Retinal pigment epithelial cell (primary cell): ENCODE results near the gene LTO1.
"Not testable (repeated sequence)": the region's sequence is repeated elsewhere in the genome, so short reads cannot be mapped to it uniquely, and the experiment has no call there.

Experiments
- DNase-seq: peaks from one replicate; pipeline ENCODE4 v3.0.0-alpha.2; 2010; ENCODE audit warnings: low read depth
- H3K4me3 ChIP-seq: 2 replicates; pipeline ENCODE4 v1.5.1; 2011; ENCODE audit warnings: mild to moderate bottlenecking, low read length, control low read depth, moderate library complexity
- TF ChIP-seq, protein P1 (sequence below): conservative IDR thresholded peaks from 2 replicates; pipeline ENCODE4 v1.5.1; 2011; ENCODE audit warnings: low read depth, low read length, control low read depth, inconsistent platforms

Gene LTO1

DNA sequence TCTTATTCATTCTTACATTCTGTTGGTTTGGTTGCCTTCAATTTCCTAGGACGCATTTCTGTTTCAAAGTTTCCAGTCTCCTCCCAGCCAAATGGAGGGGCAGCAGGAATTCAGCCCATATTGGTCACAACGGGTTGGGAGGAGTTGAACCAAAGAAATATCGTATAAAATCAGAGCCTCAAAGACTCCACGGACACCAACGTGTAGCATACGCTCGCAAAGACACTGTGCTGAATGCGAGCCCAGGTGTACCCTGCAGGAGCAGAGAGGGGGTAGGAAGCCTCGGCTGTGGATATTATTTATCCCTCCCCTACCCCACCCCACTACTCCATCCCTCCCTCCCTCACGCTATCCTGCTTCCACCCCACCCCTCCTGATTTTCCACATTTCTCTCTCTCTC, 49.7 kb downstream of the LTO1 start:
- no peak overlapping the region for H3K4me3 ChIP-seq
- TF ChIP-seq, protein P1, sequence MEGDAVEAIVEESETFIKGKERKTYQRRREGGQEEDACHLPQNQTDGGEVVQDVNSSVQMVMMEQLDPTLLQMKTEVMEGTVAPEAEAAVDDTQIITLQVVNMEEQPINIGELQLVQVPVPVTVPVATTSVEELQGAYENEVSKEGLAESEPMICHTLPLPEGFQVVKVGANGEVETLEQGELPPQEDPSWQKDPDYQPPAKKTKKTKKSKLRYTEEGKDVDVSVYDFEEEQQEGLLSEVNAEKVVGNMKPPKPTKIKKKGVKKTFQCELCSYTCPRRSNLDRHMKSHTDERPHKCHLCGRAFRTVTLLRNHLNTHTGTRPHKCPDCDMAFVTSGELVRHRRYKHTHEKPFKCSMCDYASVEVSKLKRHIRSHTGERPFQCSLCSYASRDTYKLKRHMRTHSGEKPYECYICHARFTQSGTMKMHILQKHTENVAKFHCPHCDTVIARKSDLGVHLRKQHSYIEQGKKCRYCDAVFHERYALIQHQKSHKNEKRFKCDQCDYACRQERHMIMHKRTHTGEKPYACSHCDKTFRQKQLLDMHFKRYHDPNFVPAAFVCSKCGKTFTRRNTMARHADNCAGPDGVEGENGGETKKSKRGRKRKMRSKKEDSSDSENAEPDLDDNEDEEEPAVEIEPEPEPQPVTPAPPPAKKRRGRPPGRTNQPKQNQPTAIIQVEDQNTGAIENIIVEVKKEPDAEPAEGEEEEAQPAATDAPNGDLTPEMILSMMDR, result no peak

GRCh38 chr11:69624293-69624692, 50.9 kb downstream of the LTO1 start:
- no peak overlapping the region for H3K4me3 ChIP-seq
- no peak for DNase-seq
- TF ChIP-seq, protein P1, result no peak

More for the DNA sequence above, 49.7 kb downstream of the LTO1 start:
- DNase-seq, result no peak

GRCh38 chr11:69622097-69622681, 53.0 kb downstream of the LTO1 start:
- not testable (repeated sequence) for DNase-seq, H3K4me3 ChIP-seq

GRCh38 chr11:69620683-69621290, 54.4 kb downstream of the LTO1 start:
- no peak overlapping the region for H3K4me3 ChIP-seq
- TF ChIP-seq, protein P1, result no peak

DNA sequence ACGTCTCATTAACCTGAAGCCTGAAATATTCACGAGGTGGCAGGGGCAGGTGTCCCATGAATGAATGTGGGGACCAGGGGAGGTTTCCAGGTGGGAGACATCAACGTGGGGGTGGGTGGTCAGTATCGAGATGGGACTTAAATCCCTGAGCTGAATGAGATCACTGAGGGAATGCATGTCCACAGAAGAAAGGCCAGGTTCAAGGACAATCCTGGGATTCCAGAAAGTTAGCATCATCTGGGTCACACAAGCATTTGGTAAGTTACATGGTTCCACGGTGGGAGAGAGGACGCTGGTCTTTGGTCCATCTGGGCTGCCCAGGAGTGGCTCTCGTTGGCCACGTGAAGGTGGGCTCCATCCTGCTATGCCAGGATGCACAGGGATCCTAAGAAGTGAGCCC, 56.9 kb downstream of the LTO1 start:
- H3K4me3 ChIP-seq, result no peak overlapping the region
- TF ChIP-seq, protein P1, result no peak
- no peak for DNase-seq

More at GRCh38 chr11:69620683-69621290, 54.4 kb downstream of the LTO1 start:
- no peak for DNase-seq

- DNase-seq, result no peak
- TF ChIP-seq, protein P1, result no peak
- no peak overlapping the region for H3K4me3 ChIP-seq
Measured at GRCh38 chr11:69617682-69618081, 57.5 kb downstream of the LTO1 start.

DNA sequence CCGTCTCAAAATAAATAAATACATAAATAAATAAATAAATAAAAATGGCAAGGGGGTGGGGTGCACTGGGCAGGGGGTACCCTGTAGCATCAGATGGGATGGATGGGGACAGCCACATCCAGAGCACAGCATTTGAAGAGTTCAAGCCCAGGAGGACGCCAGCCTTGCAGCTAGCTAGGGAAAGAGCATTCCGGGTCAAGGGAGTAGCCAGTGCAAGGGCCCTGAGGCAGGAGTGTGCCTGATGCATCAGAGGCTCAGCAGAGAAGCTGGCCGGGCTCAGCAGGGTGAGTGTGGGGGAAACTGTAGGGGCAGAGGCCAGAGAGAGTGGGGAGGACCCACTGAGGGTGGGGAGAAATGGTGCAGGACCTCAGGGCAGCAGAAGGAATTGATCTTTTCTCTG, 57.9 kb downstream of the LTO1 start:
- DNase-seq, result no peak
- H3K4me3 ChIP-seq, result no peak overlapping the region
- TF ChIP-seq, protein P1, result no peak
